GM19463 (cell line): ENCODE data around the gene KLHDC3.
A peak's percentile ranks its signal among the peaks of the same experiment; 100 is the strongest.
"Not testable (repeated sequence)": the region's sequence is repeated elsewhere in the genome, so short reads cannot be mapped to it uniquely, and the experiment has no call there.

Experiments used
- ATAC-seq: cut with Tn5 transposase; IDR thresholded peaks from one replicate; pipeline ENCODE4 v1.9.1; 2021; ENCODE audit warnings: mild to moderate bottlenecking, moderate library complexity; ENCODE audit not compliant: unreplicated experiment

The KLHDC3 gene

DNA sequence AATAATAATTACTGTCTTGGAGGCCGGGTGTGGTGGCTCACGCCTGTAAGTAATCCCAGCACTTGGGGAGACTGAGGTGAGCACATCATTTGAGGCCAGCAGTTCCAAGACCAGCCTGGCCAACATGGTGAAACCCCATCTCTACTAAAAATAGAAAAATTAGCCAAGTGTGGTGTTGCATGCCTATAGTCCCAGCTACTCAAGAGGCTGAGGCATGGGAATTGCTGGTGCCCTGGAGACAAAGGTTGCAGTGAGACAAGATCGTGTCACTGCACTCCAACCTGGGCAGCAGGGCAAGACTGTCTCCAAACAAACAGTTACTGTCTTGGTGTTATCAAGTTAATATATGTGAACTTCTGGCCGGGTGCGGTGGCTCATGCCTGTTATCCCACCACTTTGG lies 12.3 kb downstream of the KLHDC3 start:
- no peak for ATAC-seq

DNA sequence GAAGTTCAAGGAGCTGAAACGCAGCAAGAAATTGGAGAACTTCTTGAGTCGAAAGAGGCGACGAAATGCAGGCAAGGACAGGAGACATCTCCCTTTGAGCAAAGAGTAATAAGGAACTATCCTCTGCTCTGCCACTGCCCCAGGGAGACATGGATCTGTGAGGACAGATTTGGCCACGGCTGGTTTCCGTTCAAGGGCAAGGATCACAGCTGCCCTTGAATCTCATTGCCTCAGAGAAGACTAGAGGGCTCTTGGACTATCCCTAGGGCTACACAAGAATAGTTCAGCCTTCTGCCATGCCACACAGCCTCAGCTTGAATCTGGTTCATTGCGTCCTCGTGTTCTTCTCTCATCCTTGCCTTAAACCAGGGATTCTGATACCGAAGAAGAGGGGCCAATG lies 15.1 kb downstream of the KLHDC3 start:
- no peak for ATAC-seq

DNA sequence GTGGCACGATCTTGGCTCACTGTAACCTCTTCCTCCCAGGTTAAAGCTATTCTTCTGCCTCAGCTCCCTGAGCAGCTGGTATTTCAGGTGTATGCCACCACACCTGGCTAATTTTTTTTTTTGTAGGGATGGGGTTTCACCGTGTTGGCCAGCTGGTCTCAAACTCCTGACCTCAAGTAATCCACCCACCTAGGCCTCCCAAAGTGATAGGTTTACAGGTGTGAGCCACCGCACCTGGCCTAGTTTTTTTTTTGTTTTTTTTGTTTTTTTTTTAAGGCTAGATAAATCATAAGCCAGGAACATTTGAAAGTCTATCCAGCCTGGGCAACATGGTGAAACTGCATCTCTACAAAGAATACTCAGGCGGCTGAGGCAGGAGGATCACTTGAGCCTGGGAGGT lies 18.3 kb downstream of the KLHDC3 start:
- no peak for ATAC-seq

DNA sequence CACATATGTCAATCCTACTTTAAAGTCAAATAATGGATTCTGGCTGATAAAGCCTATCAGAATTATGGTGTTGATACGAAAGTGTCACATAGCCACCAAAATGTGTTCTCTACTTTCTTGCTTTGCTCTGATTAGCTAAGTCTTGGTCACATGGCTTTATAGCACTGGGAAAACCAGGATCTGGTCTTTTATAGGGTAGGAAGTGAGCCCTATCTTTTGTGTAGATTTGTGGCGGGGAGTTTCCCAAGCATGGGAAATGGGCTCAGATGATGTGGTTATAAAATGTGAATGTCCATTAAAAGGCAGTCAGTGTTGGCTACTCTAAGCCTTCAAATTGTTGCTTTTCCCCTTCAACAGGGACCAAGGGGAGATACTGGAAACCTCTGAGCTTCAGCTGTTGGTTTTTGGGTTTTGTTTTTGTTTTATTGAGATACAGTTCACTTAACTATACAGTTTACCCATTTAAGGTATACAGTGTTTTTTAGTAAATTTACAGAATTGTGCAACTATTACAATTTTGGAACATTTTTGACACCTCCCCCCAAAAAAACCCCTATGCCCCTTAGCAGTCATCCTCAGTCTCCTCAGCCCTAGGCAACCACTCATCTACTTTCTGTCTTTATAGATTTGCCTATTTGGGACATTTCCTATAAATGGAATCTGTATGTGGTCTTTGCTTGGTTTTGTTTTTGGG lies 19.6 kb downstream of the KLHDC3 start:
- no peak for ATAC-seq

DNA sequence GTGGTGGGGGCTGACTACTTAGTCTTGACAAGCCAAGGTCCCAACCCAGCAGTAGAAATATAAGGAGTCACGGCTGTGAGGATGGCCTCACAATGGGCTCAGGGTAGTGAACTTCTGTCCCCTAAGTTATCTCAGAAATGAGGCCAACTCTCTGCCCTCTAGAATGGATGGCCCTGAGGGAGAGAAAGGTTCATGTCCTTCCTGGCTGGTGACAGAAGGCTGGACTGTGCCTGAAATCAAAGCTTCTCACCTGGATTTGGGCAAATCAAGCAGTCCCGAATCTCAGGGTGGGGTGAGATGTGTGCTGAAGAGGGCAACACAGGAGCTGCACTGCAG lies 20.1 kb downstream of the KLHDC3 start:
- no peak for ATAC-seq

DNA sequence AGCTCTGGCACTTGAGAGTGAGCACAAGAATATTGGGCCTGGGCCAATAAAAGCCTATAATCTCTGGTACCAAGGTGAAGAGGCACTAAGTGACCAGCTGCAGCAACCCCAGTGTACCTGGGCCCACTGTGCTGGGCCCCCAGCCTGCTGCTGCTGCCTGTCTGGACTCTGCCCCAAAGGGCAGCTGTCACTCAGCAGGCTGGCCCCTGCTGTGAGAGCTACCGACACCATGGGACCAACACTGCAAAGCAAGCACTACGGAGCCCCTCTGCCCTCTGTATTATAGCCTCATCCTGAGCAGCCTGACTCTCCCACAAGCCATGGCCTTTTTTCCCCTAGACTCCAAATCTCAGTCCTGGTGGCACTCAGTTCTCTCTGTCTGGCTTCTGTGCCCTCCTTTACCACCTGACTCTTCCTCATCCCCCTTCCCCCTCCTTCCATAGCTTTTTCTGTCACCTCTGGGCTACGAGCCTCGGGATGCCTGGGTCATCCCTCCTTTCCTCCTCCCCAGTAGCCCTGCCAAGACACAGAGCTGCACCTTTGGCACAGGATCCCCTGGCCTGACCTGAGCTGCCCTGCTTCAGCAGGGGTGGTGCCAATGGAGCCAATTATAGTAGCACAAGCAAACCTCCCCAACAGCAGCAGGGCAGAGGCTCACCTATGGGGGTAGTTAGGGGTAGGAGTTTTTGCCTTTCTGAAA lies 21.6 kb downstream of the KLHDC3 start:
- no peak for ATAC-seq

DNA sequence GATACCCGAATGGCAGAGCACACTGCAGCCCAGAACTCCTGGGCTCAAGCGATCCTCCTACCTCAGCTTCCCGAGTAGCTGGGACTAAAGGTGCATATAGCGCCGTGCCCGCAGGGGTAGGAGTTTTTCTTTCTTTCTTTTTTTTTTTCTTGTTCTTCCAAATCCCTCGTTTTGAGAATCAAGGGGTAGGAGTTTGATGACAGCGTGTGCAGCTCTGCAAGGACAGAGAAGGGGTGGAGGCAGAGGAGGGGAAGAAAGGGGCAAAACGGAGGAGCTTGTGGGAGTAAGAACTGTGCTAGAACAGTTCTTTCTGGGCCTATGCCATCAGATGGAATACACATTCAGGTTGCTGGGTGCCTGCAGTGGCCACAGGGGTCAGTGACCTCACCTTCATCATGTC lies 22.7 kb downstream of the KLHDC3 start:
- ATAC-seq, result no peak

DNA sequence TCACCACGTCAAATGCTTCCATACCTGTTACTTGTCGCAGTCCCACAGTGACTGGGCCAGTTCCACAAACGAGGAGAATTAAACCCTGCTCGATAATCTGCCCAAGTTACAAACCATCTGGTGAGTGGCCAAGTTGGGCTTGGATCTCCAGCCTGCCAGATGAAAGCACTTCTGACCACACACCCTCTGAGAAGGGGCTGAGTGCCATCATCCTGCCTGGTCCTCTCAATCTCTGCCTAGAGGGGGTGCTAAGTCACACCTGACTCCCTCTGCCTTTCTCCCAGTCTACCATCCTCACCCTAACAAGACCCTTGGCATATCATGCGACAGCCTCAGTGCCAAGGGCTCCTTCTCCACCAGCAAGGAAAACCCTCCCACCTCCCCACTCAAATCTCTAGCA lies 23.1 kb downstream of the KLHDC3 start:
- no peak for ATAC-seq

DNA sequence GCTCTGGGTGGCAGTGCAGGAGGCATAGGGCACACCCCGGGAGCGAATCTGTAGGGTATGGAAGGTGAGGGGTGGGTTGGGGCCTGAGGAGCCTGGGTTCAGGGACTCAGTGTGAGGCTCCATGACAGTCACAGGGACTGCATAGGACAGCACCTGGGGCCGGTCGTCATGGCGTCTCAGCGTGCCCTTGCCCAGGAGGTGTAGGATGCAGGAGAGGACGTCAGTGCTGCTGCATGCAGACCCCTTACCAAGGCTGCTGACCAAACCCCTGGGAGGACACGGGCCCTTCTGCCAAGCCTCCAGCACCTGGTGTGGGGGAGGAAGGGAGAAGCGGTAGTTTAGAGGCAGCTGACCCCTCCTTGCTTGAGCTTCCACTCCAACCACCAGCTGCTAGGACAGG lies 23.7 kb downstream of the KLHDC3 start:
- ATAC-seq, result no peak

DNA sequence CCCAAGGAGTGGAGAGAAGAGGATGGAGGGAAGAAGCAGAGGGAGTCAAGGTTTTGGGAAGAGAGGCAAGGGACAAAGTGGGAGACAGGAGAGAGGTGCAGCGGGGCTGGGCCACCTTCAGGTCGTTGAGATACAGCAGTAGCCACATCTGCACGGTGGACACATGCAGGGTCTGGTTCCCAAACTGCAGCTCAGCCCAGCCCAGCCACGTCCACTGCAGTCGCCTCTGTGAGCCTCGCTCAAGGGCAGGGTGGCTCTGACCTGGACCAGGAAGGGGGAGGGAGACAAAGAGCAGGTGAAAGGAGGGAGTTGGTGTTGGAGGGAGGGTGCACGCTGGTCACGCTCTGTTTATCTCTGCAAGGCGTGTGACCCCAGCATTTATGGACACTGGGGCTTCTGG lies 24.7 kb downstream of the KLHDC3 start:
- ATAC-seq, result no peak

DNA sequence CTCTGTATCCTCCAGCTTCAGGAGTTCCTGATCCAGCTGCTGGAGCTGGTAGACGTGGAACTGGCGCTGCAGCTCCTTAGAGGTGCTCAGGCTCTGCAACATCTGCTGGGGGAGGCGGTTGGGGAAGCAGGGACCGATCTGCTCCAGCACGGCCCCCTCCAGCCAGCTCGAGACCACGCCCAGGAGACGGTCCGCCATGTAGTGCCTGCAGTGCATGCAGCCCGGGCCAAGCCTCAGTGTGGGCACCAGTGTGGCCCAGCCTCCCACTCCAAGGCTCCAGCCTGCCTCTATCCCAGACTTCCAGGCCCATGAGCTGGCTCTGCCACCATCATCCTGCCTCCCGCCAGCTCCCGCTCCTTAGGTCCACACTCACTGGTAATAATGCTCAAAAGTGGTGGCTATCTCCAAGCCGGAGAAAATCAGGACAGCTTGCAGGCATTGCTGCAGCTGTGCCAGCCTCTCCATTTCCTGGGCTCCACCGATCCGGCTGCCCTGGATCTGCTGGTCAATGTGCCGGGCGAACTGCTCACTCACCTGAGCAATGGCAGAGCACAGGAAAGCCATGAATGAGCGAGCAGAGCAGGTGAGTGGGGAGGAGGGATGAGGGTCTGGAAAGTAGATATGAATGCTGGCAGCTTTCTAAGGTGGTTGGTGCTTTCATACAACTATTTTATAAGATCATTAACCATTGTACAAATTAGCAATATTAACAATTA lies 26.7 kb downstream of the KLHDC3 start:
- ATAC-seq, result no peak

DNA sequence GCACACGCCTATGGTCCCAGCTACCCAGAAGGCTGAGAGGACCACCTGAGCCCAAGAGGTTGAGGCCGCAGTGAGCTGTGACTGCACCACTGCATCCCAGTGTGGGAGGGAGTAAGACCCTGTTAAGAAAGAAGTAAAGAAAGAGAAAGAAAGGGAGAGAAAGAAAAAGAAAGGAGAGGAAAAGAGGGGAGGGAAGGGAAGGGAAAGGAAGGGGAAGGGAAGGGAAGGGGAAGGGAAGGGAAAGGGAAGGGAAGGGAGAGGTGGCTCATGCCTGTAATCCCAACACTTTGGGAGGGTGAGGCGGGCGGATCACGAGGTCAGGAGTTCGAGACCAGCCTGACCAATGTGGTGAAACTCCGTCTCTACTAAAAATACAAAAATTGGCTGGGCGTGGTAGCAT lies 27.4 kb downstream of the KLHDC3 start:
- not testable (repeated sequence) for ATAC-seq

DNA sequence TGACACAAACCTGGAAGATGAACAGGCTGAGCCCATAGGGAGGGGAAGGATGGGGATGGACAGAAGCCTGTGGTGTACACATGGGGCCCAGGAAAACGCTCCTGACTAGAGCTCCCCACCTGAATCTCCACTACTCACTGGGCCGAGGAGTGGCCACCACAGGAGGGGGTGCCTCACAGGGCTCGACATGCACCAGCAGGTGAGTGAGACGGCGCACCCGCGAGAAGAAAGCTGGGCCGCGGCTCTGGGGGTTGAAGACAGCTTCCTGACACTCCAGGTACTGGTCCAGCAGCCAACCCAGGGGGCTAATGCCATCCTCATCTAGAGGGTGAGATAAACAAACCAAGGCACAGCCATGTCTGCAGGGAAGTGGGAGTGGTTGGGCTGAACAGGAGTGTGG lies 29.3 kb downstream of the KLHDC3 start:
- ATAC-seq, result no peak

DNA sequence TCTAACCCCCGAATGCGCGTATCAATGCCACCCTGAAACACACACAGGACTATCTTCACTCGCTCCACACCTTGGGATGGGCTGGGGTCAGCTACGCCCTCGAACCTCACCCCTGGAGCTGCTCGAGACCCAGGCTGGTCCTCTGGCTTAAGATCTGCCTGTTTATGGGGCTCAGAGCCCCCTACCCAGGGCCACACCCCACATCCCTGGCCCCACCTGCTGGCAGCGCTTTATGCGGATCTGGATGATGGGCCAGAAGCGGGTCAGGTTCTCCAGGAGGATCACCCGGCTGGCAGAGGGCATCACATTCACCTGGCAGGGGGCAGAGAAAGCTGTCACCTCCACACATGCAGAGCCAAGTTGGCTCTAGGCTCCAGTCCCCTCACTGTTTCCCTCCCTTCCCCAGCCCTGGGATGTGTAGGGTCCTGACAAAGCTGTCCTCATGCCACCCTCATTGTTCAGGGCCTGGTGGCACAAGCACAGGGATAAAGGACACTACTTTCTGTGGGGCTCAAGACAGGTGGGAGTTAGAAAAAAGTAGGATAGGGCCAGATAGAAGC lies 31.4 kb downstream of the KLHDC3 start:
- ATAC-seq, result no peak

DNA sequence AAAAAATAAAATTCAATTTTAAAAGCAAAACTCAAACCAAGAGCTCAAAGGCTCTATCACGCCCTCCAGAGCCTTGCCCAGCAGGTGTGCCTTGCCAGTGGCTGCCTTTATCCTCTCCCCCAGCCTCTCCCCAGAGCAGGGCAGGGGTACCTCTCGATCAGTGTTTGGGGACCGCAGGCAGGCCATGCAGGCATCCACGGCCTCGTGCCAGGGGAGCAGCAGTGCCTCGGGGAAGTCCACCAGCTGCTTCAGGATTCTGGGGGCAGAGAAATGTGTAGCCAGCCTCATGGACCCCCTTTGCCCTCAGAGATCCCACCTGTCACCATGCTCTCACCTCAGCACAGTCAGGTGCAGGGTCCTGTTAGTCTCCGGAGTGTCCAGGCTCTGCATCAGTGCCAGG lies 33.9 kb downstream of the KLHDC3 start:
- no peak for ATAC-seq

DNA sequence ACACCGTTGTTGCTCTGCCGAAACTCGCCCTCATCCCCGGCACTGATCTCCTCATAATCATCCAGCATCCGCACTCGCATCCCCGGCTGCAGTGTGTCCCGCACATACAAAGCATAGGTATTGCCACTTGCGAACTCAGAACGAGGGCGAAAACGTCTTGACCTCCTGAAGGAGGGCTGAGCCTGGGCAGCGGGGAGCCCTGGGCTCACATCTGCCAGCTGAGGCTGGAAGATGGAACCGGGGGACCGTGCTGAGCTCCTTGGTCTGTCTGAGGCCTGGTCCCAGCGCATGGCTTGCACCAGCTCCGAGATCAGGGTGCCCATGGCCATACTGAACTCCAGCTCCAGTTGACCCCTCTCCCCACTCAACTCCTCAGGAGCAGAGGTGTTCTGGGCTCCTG lies 36.9 kb downstream of the KLHDC3 start:
- no peak for ATAC-seq

DNA sequence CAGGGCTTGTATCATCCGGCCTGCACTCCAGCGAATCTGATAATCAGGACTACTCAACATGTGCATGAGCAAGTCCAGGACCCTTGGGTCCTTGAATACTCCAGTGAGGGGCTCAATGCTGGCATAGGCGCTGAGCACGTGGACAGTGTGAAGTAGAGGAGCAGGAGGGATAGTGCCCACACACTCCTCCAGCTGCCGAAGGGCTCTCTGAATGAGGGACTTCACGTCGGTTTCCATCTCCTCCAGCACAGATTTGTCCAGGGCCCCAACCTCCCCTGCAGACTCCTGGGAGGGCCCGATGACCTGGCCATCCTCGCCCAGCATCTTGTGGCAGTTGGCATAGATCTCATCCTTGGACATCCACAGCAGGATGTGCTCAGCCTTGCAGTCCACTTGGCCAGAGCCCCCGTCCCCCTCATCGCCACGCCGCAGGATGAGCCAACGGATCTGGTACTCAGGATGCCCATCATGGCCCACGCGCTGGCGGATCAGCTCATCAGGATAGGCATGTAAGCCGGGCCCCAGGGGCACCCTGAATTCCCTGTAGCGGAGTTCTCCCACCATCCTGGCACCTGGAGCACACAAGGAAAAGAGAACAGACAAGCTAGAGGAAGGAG lies 38.3 kb downstream of the KLHDC3 start:
- ATAC-seq, result no peak

DNA sequence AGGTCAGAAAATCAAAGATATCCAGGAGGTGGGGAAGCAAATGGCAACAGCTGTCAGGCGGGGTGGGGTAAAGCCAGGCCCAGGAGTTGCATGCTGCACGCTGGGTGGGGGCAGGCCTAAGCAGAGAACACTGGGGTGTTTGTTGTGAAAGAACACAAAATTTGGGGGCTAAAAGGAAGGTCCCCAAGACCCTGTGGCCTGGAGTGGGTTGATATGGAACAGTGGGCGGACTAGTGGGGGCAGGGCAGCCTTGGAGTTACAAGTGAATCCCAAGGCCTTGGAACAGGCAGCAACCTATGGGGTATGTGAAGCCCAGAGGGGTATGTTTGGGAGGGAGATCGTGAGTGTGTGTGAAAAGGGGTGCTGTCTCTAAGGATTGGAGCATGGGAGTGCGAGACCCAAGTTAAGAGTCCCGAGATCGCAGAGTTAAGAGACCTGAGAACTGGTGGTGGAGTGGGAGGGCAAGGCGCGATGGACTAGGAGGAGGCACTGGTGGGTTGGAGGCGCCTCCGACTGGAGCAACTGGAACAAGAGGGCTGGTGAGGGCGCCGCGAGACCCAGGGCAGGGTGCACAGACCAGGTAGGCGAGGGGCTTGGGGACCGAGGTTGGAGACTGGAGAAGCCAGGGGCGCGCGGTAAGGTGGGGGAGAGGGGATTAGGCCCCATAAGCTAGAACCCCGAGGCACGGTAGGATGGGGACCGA lies 38.9 kb downstream of the KLHDC3 start:
- peak; percentile 20 for ATAC-seq

DNA sequence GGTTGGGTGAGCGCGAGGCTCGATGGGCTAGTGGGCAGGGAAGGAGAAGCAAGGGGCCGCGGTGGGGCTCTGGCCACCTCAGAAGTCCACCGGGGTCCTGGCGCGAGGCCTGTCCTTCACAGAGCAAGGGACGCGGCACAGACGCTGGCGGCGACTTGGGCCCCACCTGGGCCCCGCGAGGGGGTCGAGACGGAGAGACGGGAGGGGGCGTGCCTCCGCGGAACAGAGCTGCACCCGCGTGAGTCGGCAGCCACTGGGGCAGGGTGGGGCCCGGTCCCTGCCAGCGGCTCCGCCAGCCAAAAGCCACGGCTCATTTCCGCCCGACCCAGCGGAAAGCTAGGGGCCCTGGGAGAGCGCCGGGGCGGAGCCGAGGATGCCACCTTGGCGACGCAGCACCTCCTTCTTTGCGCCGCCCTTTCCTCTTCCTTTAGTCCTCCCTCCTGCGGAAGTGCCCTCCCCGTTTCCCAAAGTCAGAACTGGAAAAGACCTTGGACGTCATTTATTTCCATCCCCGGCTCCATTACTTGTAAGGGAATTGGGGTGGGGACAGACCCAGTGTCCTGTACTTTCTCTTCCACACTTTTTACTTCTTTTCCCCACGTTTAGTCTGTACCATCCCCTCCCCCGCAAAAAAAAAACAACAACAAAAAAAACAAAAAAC lies 39.6 kb downstream of the KLHDC3 start, which contains the start of gene CUL7:
TSS of gene CUL7 (minus strand) at position 307 of the 661 bp plus-strand sequence. CDS start 1,063 bp downstream, outside the sequence.
- ATAC-seq, result peak; percentile 95
